GM12874 (cell line): Measurements from ENCODE around the gene RASIP1.

Experiments
- CTCF ChIP-seq: IDR thresholded peaks from 2 replicates; pipeline ENCODE4 v1.5.1; 2011; ENCODE audit warnings: low read depth, mild to moderate bottlenecking, control low read depth, low read length, moderate library complexity; ENCODE audit not compliant: insufficient read depth

RASIP1 gene

GRCh38 chr19:48696353-48697010, 43.9 kb downstream of the RASIP1 start:
- no peak for TF ChIP-seq CTCF

GRCh38 chr19:48695743-48696352, 44.6 kb downstream of the RASIP1 start, which contains the start of gene FUT2:
Gene FUT2, plus strand, starts transcription at chr19:48695971. Its CDS starts 6,986 bp downstream, at chr19:48702957.
- no peak for TF ChIP-seq CTCF

DNA sequence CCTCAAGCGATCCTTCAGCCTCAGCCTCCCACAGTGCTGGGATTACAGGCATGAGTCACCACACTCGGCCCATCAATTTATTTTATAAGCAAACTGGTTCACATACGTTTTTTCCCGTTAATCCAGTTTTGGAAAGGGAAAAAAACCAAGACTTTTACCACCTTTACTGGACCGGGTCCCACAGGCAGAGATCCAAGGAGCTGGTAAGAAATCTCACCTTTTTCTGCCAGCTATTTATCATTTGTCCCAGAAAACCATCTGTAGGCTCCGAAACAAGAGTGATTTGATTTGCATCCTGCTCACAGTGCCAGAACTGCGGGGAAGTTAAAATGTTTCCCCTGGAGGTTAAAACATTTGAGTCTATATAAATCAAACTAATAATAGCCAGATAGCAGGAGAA, 51.0 kb downstream of the RASIP1 start:
- no peak for TF ChIP-seq CTCF

DNA sequence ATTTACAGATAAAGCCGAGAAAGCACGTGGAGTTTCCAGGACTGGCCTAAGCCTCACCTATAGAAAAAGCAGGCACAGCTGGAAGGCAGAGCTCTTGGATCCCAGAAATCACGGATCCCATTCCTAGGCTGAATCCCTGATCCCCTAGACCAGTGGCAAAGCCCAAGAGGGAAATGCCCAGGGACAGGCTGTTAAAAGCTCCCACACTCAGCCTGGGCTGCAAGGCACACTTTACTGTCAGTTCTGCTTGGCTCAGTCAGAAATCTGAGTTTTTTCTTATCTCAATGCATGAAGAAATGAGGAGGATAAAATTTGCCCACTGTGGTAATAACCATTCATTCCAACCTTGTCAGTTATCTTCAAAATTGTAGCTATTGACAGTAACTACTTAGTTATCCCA, 52.6 kb downstream of the RASIP1 start:
- no peak for TF ChIP-seq CTCF

- TF ChIP-seq CTCF = no peak
These were observed 54.3 kb downstream of the RASIP1 start for GRCh38 chr19:48686088-48686487.

DNA sequence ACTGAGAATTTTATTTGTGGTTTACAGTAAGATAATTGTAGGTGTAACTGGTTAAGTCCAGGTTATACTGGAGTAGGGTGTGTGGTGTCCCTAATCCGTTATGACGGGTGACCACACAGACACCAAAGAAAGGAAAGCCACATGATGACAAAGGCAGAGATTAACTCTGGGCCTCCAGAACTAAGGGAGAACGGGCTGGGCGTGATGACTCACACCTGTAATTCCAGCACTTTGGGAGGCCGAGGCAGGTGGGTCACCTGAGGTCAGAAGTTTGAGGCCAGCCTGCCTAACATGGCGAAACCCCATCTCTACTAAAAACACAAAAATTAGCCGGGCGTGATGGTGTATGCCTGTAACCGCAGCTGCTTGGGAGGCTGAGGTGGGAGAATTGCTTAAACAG, 54.8 kb downstream of the RASIP1 start:
- TF ChIP-seq CTCF = no peak

- TF ChIP-seq CTCF = no peak
These were observed 57.1 kb downstream of the RASIP1 start for GRCh38 chr19:48683349-48683748.

DNA sequence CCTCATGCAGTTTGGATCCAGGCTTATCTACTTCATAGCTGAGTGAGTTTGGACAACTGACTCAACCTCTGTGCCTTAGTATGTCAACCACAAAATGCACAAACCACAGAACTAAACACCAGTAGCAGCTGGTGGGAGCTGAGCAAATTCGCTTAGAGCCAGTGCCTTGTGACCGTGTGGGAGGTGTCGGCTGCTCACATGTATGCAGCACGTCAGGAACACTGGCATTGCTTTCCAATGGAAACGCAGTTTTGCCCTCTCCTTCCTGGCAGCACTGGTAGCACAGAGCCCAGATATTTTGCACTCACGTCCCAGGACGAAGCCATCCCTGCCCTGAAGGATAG, 59.3 kb downstream of the RASIP1 start:
- no peak for TF ChIP-seq CTCF
